Activated B cell treated with CpG ODN at 0.5 μM for 24 hours (primary cell): ENCODE measurements around the gene NHLRC2. TPM values are rescaled to one million over a fixed set of nuclear protein-coding genes. Genes with fewer than 3 reads are reported as not detected.
A peak's percentile ranks its signal among the peaks of the same experiment; 100 is the strongest.
"Not testable (repeated sequence)": the region's sequence is repeated elsewhere in the genome, so short reads cannot be mapped to it uniquely, and the experiment has no call there.

Experiments used
- ATAC-seq: fragments of 200-7000 bp; cut with Tn5 transposase; one replicate; pipeline ENCODE4 v1.10.0; 2021; ENCODE audit warnings: low read depth, mild to moderate bottlenecking, moderate library complexity
- CTCF ChIA-PET: fragments of 350-600 bp; sonication (Branson Sonifier 250); formaldehyde crosslinking; loops from one replicate; lab custom pipeline; 2021; ENCODE audit warnings: antibody characterized with exemption; lab: Charles Lee
- POLR2A ChIA-PET: fragments of 350-600 bp; sonication (Branson Sonifier 250); formaldehyde crosslinking; loops from one replicate; lab custom pipeline; 2021; ENCODE audit warnings: antibody characterized with exemption; lab: Charles Lee
- DNase-seq: peaks from one replicate; pipeline ENCODE4 v3.0.0; 2022
- H3K27ac Mint-ChIP-seq: one replicate; pipeline ENCODE4 v1.8.0; 2020; ENCODE audit warnings: mixed read lengths
- H3K27me3 Mint-ChIP-seq: one replicate; pipeline ENCODE4 v1.8.0; 2021; ENCODE audit warnings: mixed read lengths
- H3K36me3 Mint-ChIP-seq: one replicate; pipeline ENCODE4 v1.8.0; 2021; ENCODE audit warnings: low read depth, mixed read lengths
- H3K4me1 Mint-ChIP-seq: one replicate; pipeline ENCODE4 v1.8.0; 2021; ENCODE audit warnings: mixed read lengths
- H3K4me3 Mint-ChIP-seq: one replicate; pipeline ENCODE4 v1.8.0; 2020; ENCODE audit warnings: mild to moderate bottlenecking, mixed read lengths
- H3K9me3 Mint-ChIP-seq: one replicate; pipeline ENCODE4 v1.8.0; 2020; ENCODE audit warnings: mixed read lengths
- intact Hi-C: fragments of 100-400 bp; cut with micrococcal nuclease; formaldehyde crosslinking; loops from one replicate; pipeline ENCODE4 v1.15.1; 2024
- total RNA-seq: library from RNA; stranded (reverse); gene quantifications from 2 replicates; pipeline ENCODE4 v1.2.3, GENCODE V29; 2022
- TF ChIP-seq, protein P1 (sequence below): fragments of 200-600 bp; IDR thresholded peaks from one replicate; pipeline ENCODE4 v1.8.0; 2022; ENCODE audit warnings: antibody characterized with exemption, mild to moderate bottlenecking

NHLRC2 gene
- total RNA-seq, 1 donor from 2014 or later, result 43.9 TPM

- no peak overlapping the region for H3K27ac Mint-ChIP-seq
- no peak overlapping the region for H3K4me3 Mint-ChIP-seq
- no peaks in the 10 kb centered on the region for H3K36me3 Mint-ChIP-seq
- CTCF ChIA-PET, result no interaction called here
- H3K27me3 Mint-ChIP-seq, result peaks cover 7% of the 10 kb centered on the region
- TF ChIP-seq, protein P1, sequence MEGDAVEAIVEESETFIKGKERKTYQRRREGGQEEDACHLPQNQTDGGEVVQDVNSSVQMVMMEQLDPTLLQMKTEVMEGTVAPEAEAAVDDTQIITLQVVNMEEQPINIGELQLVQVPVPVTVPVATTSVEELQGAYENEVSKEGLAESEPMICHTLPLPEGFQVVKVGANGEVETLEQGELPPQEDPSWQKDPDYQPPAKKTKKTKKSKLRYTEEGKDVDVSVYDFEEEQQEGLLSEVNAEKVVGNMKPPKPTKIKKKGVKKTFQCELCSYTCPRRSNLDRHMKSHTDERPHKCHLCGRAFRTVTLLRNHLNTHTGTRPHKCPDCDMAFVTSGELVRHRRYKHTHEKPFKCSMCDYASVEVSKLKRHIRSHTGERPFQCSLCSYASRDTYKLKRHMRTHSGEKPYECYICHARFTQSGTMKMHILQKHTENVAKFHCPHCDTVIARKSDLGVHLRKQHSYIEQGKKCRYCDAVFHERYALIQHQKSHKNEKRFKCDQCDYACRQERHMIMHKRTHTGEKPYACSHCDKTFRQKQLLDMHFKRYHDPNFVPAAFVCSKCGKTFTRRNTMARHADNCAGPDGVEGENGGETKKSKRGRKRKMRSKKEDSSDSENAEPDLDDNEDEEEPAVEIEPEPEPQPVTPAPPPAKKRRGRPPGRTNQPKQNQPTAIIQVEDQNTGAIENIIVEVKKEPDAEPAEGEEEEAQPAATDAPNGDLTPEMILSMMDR, result no peak
- intact Hi-C loops, result no loop called here
- POLR2A ChIA-PET, result no interaction called here
- DNase-seq, result no peak
- H3K4me1 Mint-ChIP-seq, result no peaks in the 10 kb centered on the region
- ATAC-seq, result no peak
- no peaks in the 10 kb centered on the region for H3K9me3 Mint-ChIP-seq
Measured at GRCh38 chr10:113820507-113820906, 34.0 kb upstream of the NHLRC2 start.

GRCh38 chr10:113821306-113821705, 33.2 kb upstream of the NHLRC2 start:
- H3K4me1 Mint-ChIP-seq, POLR2A ChIA-PET, H3K27me3 Mint-ChIP-seq, intact Hi-C loops, H3K36me3 Mint-ChIP-seq, H3K4me3 Mint-ChIP-seq, ATAC-seq, DNase-seq, H3K27ac Mint-ChIP-seq, H3K9me3 Mint-ChIP-seq: not testable (repeated sequence)
- CTCF ChIA-PET, result interaction anchor here (1.0 kb wide), 1 partner anchor 22 kb away, joined by 3 read pairs; no protein-coding TSS in a partner anchor

GRCh38 chr10:113822174-113822573, 32.3 kb upstream of the NHLRC2 start:
- H3K4me1 Mint-ChIP-seq, result no peaks in the 10 kb centered on the region
- H3K27ac Mint-ChIP-seq, result no peak overlapping the region
- ATAC-seq (no peak), DNase-seq (no peak)
- H3K27me3 Mint-ChIP-seq, result peaks cover 7% of the 10 kb centered on the region
- H3K9me3 Mint-ChIP-seq, result no peaks in the 10 kb centered on the region
- H3K4me3 Mint-ChIP-seq, result no peak overlapping the region
- H3K36me3 Mint-ChIP-seq, result no peaks in the 10 kb centered on the region
- TF ChIP-seq, protein P1, result no peak
- ChIA-PET CTCF (interaction anchor here (1.0 kb wide), 1 partner anchor 23 kb away, joined by 3 read pairs; no protein-coding TSS in a partner anchor), POLR2A (no interaction called here)
- intact Hi-C loops, result no loop called here

- H3K4me3 Mint-ChIP-seq, result no peak overlapping the region
- no peaks in the 10 kb centered on the region for H3K36me3 Mint-ChIP-seq
- no peak for ATAC-seq
- CTCF ChIA-PET, result no interaction called here
- H3K9me3 Mint-ChIP-seq, result peaks cover 4% of the 10 kb centered on the region
- no peak for DNase-seq
- POLR2A ChIA-PET, result no interaction called here
- peaks cover 7% of the 10 kb centered on the region for H3K27me3 Mint-ChIP-seq
- H3K27ac Mint-ChIP-seq, result no peak overlapping the region
- intact Hi-C loops, result no loop called here
- TF ChIP-seq, protein P1, result no peak
- H3K4me1 Mint-ChIP-seq, result no peaks in the 10 kb centered on the region
Measured at GRCh38 chr10:113823389-113823788, 31.1 kb upstream of the NHLRC2 start.

GRCh38 chr10:113825791-113826190, 28.7 kb upstream of the NHLRC2 start:
- Mint-ChIP-seq H3K27me3 (peaks cover 3% of the 10 kb centered on the region), H3K4me1 (peaks cover 3% of the 10 kb centered on the region), H3K9me3 (peaks cover 8% of the 10 kb centered on the region), H3K4me3 (no peak overlapping the region), H3K27ac (no peak overlapping the region), H3K36me3 (no peaks in the 10 kb centered on the region)
- POLR2A ChIA-PET, result no interaction called here
- CTCF ChIA-PET, result no interaction called here
- ATAC-seq, result no peak
- TF ChIP-seq, protein P1, result no peak
- intact Hi-C loops, result no loop called here
- no peak for DNase-seq

DNA sequence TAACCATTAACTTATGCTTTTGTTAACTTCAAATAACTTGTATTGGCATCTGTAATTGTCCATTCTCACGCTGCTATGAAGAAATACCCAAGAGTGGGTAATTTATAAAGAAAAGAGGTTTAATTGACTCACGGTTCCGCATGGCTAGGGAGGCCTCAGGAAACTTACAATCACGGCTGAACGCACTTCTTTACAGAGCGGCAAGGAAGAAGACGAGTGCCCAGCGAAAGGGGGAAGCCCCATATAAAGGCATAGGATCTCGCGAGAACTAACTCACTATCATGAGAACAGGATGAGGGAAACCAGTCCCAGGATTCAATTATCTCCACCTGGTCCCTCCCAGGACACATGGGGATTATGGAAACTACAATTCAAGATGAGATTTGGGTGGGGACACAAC, 25.9 kb upstream of the NHLRC2 start:
- ATAC-seq, result peak; percentile 47
- H3K27ac Mint-ChIP-seq, result peak overlapping the region; percentile 32
- H3K9me3 Mint-ChIP-seq, H3K27me3 Mint-ChIP-seq, H3K4me3 Mint-ChIP-seq, POLR2A ChIA-PET, intact Hi-C loops, CTCF ChIA-PET, H3K36me3 Mint-ChIP-seq, H3K4me1 Mint-ChIP-seq, DNase-seq: not testable (repeated sequence)
